ENCODE measurements around the gene MAFG. TPM values are rescaled to one million over a fixed set of nuclear protein-coding genes. Genes with fewer than 3 reads are reported as not detected.

Gene MAFG
- polyA plus RNA-seq, 1 donor from 2014 or later = 11.8 TPM

DNA sequence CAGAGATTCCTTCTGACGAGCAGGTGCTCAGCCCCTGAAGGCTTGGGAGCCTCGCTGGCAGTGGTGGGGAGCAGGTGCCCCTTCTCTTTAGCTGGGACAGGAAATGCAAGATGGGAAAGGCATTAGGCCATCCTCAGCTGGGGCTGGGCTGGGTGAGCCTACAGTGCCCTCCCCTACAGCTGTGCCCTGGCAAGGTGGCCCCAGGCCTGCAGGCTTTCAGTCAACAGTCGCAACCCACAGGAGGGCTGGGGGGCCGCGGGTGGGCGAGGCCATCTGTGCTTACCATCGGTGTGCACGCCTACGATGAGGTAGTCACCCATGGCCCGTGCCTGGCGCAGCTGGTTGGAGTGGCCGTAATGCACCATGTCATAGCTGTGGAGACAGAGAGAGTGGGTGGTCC, 18.3 kb downstream of the MAFG start:
- no peaks in the 10 kb centered on the region for H3K9me3 ChIP-seq (ENCODE audit: low read length)
- no peaks in the 10 kb centered on the region for H4K20me1 ChIP-seq (ENCODE audit: insufficient read depth)
- no peaks in the 10 kb centered on the region for H3F3A ChIP-seq (ENCODE audit: insufficient read depth, low read length, poor library complexity, severe bottlenecking)
- H2AFZ ChIP-seq (ENCODE audit: low read depth, low read length) = no peak overlapping the region
- H3K27ac ChIP-seq (ENCODE audit: low read length) = no peak overlapping the region
- H3K36me3 ChIP-seq (ENCODE audit: insufficient read depth, low read length) = no peaks in the 10 kb centered on the region
- no peaks in the 10 kb centered on the region for H3K79me2 ChIP-seq (replicated peaks; ENCODE audit: insufficient read depth, low read length)
- H3K4me3 ChIP-seq (ENCODE audit: low read length) = no peak overlapping the region
- no peaks in the 10 kb centered on the region for H3K9me2 ChIP-seq (ENCODE audit: insufficient read depth, low read length)
- no peaks in the 10 kb centered on the region for H3K27me3 ChIP-seq (ENCODE audit: insufficient read depth, low read depth, low read length)
- no peak overlapping the region for H3K9ac ChIP-seq (ENCODE audit: low read length)
- TF ChIP-seq EZH2 (IDR thresholded peaks at IDR 0.05; ENCODE audit: borderline replicate concordance, insufficient read depth, low read length, poor library complexity, severe bottlenecking) (no peak), EP300 (conservative IDR thresholded peaks at IDR 0.05; ENCODE audit: poor library complexity, severe bottlenecking) (no peak)
- H3K4me2 ChIP-seq (ENCODE audit: low read length) = no peak overlapping the region

- Histone ChIP-seq H4K20me1 (ENCODE audit: insufficient read depth) (no peaks in the 10 kb centered on the region), H3K9me3 (ENCODE audit: low read length) (no peaks in the 10 kb centered on the region), H3K27me3 (ENCODE audit: insufficient read depth, low read depth, low read length) (no peaks in the 10 kb centered on the region), H3K9me2 (ENCODE audit: insufficient read depth, low read length) (no peaks in the 10 kb centered on the region), H3K27ac (ENCODE audit: low read length) (no peak overlapping the region), H3K9ac (ENCODE audit: low read length) (no peak overlapping the region), H3K4me2 (ENCODE audit: low read length) (no peak overlapping the region), H3F3A (ENCODE audit: insufficient read depth, low read length, poor library complexity, severe bottlenecking) (no peaks in the 10 kb centered on the region), H3K4me3 (ENCODE audit: low read length) (no peak overlapping the region), H2AFZ (ENCODE audit: low read depth, low read length) (no peak overlapping the region), H3K79me2 (replicated peaks; ENCODE audit: insufficient read depth, low read length) (no peaks in the 10 kb centered on the region), H3K36me3 (ENCODE audit: insufficient read depth, low read length) (no peaks in the 10 kb centered on the region)
- TF ChIP-seq EZH2 (IDR thresholded peaks at IDR 0.05; ENCODE audit: borderline replicate concordance, insufficient read depth, low read length, poor library complexity, severe bottlenecking) (no peak), TAF1 (IDR thresholded peaks at IDR 0.05; ENCODE audit: low read depth) (no peak), RAD21 (conservative IDR thresholded peaks at IDR 0.05) (no peak), SMC3 (conservative IDR thresholded peaks at IDR 0.05; ENCODE audit: poor library complexity) (no peak), MXI1 (conservative IDR thresholded peaks at IDR 0.05; ENCODE audit: poor library complexity, severe bottlenecking) (no peak)
- TF ChIP-seq, protein P1, sequence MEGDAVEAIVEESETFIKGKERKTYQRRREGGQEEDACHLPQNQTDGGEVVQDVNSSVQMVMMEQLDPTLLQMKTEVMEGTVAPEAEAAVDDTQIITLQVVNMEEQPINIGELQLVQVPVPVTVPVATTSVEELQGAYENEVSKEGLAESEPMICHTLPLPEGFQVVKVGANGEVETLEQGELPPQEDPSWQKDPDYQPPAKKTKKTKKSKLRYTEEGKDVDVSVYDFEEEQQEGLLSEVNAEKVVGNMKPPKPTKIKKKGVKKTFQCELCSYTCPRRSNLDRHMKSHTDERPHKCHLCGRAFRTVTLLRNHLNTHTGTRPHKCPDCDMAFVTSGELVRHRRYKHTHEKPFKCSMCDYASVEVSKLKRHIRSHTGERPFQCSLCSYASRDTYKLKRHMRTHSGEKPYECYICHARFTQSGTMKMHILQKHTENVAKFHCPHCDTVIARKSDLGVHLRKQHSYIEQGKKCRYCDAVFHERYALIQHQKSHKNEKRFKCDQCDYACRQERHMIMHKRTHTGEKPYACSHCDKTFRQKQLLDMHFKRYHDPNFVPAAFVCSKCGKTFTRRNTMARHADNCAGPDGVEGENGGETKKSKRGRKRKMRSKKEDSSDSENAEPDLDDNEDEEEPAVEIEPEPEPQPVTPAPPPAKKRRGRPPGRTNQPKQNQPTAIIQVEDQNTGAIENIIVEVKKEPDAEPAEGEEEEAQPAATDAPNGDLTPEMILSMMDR (IDR thresholded peaks at IDR 0.05; ENCODE audit: poor library complexity, severe bottlenecking) = no peak
- TF ChIP-seq, protein P2, sequence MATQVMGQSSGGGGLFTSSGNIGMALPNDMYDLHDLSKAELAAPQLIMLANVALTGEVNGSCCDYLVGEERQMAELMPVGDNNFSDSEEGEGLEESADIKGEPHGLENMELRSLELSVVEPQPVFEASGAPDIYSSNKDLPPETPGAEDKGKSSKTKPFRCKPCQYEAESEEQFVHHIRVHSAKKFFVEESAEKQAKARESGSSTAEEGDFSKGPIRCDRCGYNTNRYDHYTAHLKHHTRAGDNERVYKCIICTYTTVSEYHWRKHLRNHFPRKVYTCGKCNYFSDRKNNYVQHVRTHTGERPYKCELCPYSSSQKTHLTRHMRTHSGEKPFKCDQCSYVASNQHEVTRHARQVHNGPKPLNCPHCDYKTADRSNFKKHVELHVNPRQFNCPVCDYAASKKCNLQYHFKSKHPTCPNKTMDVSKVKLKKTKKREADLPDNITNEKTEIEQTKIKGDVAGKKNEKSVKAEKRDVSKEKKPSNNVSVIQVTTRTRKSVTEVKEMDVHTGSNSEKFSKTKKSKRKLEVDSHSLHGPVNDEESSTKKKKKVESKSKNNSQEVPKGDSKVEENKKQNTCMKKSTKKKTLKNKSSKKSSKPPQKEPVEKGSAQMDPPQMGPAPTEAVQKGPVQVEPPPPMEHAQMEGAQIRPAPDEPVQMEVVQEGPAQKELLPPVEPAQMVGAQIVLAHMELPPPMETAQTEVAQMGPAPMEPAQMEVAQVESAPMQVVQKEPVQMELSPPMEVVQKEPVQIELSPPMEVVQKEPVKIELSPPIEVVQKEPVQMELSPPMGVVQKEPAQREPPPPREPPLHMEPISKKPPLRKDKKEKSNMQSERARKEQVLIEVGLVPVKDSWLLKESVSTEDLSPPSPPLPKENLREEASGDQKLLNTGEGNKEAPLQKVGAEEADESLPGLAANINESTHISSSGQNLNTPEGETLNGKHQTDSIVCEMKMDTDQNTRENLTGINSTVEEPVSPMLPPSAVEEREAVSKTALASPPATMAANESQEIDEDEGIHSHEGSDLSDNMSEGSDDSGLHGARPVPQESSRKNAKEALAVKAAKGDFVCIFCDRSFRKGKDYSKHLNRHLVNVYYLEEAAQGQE (IDR thresholded peaks at IDR 0.05; ENCODE audit: borderline replicate concordance) = no peak
Measured at GRCh38 chr17:81908793-81909192, 18.7 kb downstream of the MAFG start.
